Stomach (tissue), 19 donors: Measurements from ENCODE around the gene DRD3. TPM values are rescaled to one million over a fixed set of nuclear protein-coding genes. Genes with fewer than 3 reads are reported as not detected.

Experiments
- DNase-seq, 2 donors: peaks; one replicate each; pipeline versions ENCODE4 v3.0.0 to v3.0.0-alpha.2; 2013 to 2019
- H3K27ac ChIP-seq, 5 donors: fragments of 200-600 bp in 4 of 5; sonication (generic) in 4 of 5; one replicate each; pipeline ENCODE4 v1.5.1; 2013 to 2019; ENCODE audit warnings: mild to moderate bottlenecking in 1 of 5, moderate library complexity in 1 of 5
- H3K27me3 ChIP-seq, 3 donors: fragments of 200-600 bp; sonication (generic); one replicate each; pipeline ENCODE4 v1.5.1; 2017 to 2019; ENCODE audit warnings: mixed run types in 1 of 3
- H3K36me3 ChIP-seq, 4 donors: fragments of 200-600 bp; sonication (generic); 1 replicate in 3 of 4; 2 replicates in 1 of 4; pipeline ENCODE4 v1.5.1; 2016 to 2019
- H3K4me1 ChIP-seq, 4 donors: fragments of 200-600 bp; sonication (generic); one replicate each; pipeline ENCODE4 v1.5.1; 2016 to 2019
- H3K4me3 ChIP-seq, 4 donors: fragments of 200-600 bp; sonication (generic) in 3 of 4; one replicate each; pipeline ENCODE4 v1.5.1; 2016 to 2019; ENCODE audit warnings: mild to moderate bottlenecking in 1 of 4
- H3K9me3 ChIP-seq, 4 donors: fragments of 200-600 bp; sonication (generic); one replicate each; pipeline ENCODE4 v1.5.1; 2016 to 2019
- EP300 ChIP-seq: sonication (generic); formaldehyde crosslinking; IDR thresholded peaks from one replicate; pipeline ENCODE4 v1.6.1; 2017; ENCODE audit warnings: antibody characterized with exemption
- POLR2A ChIP-seq, 4 donors: fragments of 450-650 bp; IDR thresholded peaks; one replicate each; pipeline ENCODE4 v1.6.1; 2016; ENCODE audit warnings: antibody characterized with exemption in 4 of 4, control low read depth in 2 of 4, mild to moderate bottlenecking in 1 of 4, moderate library complexity in 1 of 4
- POLR2AphosphoS5 ChIP-seq, 3 donors: sonication (generic); formaldehyde crosslinking; IDR thresholded peaks; one replicate each; pipeline ENCODE4 v1.6.1; 2016; ENCODE audit warnings: antibody characterized with exemption in 3 of 3
- WGBS, 5 donors: extraction: QIAGEN DNeasy Blood & Tissue Kit in 3 of 5; methylation state at CpG; one replicate each; pipeline versions ENCODE4 v1.1.5 to v1.1.7; 2013 to 2018; 5-methylcytosine and 5-hydroxymethylcytosine counted together
- intact Hi-C: fragments of 100-400 bp; cut with DNase I; formaldehyde crosslinking; loops from one replicate; pipeline ENCODE4 v1.15.1; 2023; ENCODE audit warnings: low total_unique reads
- long read RNA-seq, 10 donors: transcript quantifications; one replicate each; lab custom pipeline, GENCODE V29; 2026
- polyA plus RNA-seq, 3 donors: library from polyadenylated mRNA; stranded (reverse); fragments of 200-250 nt; gene quantifications; one replicate each; pipeline ENCODE4 v1.2.3, GENCODE V29; 2013
- total RNA-seq, 5 donors: library from RNA; depleted of rRNA; stranded (reverse); fragments of >200 nt; gene quantifications; one replicate each; pipeline versions ENCODE4 v1.1.0 to v1.2.3, GENCODE V29; 2014 to 2016
- TF ChIP-seq, protein P1 (sequence below), 7 experiments: fragments of 450-650 bp in 4 of 7; fragments of 200-600 bp in 3 of 7; sonication (generic) in 3 of 7; IDR thresholded peaks; one replicate each; pipeline ENCODE4 v1.5.1; 2016 to 2019; ENCODE audit warnings: antibody characterized with exemption in 7 of 7, control low read depth in 2 of 7, mild to moderate bottlenecking in 1 of 7
- donor health status: healthy with polysubstance abuse.
- donor health status: Bipolar disorder and iron deficiency.
- donor health status: healthy.

The DRD3 gene
- total RNA-seq (not detected), polyA plus RNA-seq (not detected)
- long read RNA-seq, donor 1, result 0 reads
- long read RNA-seq, donor 2, result 0 reads
- long read RNA-seq, donor 3, result 0 reads
- long read RNA-seq, donor 4, result 0 reads
- long read RNA-seq, donor 5, result 0 reads
- long read RNA-seq, donor 6, result 0 reads
- long read RNA-seq, donor 7, result 0 reads
- long read RNA-seq, donor 8, result 0 reads
- long read RNA-seq, donor 9, result 0 reads
- long read RNA-seq, donor 10, result 0 reads

DNA sequence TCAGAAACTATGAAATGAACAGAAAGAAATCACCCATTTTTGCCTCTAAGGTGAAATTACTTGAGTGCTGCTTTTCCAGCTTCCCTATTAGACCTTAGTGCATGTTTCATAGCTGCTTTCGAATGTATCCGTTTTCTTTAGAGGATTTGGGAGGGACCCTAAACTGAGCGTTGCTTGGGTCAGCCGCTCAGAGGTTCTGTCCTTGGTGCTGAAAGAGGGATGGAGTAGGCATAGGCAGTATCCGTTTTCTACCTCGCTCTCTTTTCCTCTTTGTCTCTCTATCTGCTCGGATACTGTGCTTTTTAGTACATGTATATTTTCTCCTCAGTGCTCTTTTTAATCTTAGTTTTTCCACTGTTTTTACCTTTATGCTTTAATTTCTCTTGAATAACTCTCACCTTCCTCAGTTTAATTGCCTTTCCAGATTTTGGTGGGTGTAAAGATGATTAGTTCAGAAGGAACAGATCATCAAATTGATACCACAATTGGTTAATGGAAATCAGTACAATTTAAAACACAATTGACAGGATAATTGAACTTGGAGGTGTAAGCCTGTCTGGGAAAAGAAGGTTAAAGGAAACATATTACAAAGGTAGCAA, at the start of gene DRD3:
TSS of gene DRD3 (minus strand) at position 283 of the 599 bp plus-strand sequence. CDS start 7,060 bp downstream, outside the sequence.
- H3K4me1 ChIP-seq, result no peaks in the 10 kb centered on the region
- 6 to 13% (median 10%) methylated on average over 7 of the region's 7 CpGs for WGBS, 5 donors
- intact Hi-C loops, result no loop called here
- H3K27ac ChIP-seq, result no peak within 1 kb of the TSS
- no peaks in the 10 kb centered on the region for H3K9me3 ChIP-seq
- no peak within 1 kb of the TSS for H3K4me3 ChIP-seq
- H3K36me3 ChIP-seq, result no peaks in the 10 kb centered on the region
- TF ChIP-seq POLR2AphosphoS5 (IDR thresholded peaks at IDR 0.05) (no peak), POLR2A (IDR thresholded peaks at IDR 0.05) (no peak), EP300 (no peak)
- TF ChIP-seq, protein P1, sequence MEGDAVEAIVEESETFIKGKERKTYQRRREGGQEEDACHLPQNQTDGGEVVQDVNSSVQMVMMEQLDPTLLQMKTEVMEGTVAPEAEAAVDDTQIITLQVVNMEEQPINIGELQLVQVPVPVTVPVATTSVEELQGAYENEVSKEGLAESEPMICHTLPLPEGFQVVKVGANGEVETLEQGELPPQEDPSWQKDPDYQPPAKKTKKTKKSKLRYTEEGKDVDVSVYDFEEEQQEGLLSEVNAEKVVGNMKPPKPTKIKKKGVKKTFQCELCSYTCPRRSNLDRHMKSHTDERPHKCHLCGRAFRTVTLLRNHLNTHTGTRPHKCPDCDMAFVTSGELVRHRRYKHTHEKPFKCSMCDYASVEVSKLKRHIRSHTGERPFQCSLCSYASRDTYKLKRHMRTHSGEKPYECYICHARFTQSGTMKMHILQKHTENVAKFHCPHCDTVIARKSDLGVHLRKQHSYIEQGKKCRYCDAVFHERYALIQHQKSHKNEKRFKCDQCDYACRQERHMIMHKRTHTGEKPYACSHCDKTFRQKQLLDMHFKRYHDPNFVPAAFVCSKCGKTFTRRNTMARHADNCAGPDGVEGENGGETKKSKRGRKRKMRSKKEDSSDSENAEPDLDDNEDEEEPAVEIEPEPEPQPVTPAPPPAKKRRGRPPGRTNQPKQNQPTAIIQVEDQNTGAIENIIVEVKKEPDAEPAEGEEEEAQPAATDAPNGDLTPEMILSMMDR (IDR thresholded peaks at IDR 0.05), result no peak
- peak in 1 of 2 donors; percentile 75 for DNase-seq
- peaks cover 0 to 3% (median 0%) of the 10 kb centered on the region in 3 donors for H3K27me3 ChIP-seq

DNA sequence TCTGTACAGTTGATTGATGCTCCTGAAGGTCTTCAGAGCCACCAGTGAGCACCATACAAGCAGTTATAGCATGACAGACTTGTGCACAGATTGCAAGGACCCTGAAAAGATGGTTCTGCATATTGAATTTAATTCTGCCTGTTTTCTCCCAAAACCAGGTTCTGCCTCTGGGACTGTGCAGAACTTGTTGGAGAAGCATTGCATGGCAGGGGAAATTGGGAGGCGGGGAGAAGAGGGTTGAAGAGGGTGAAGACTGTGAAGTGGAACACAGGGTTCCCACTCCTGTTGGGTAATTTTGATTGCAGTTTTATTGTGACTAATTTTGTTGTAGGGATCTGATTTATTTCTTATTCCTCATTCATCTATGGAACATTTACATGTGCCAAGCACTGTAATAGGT, 48.2 kb upstream of the DRD3 start:
- no peaks in the 10 kb centered on the region for H3K36me3 ChIP-seq
- peaks cover 8 to 22% (median 16%) of the 10 kb centered on the region in 4 donors for H3K9me3 ChIP-seq
- H3K27ac ChIP-seq, result no peak overlapping the region
- WGBS, 5 donors, result 75 to 98% (median 90%) methylated on average over 1 of the region's 1 CpG
- no peaks in the 10 kb centered on the region for H3K27me3 ChIP-seq
- no peak for TF ChIP-seq POLR2AphosphoS5 (IDR thresholded peaks at IDR 0.05)
- TF ChIP-seq, protein P1 (IDR thresholded peaks at IDR 0.05), result no peak
- TF ChIP-seq EP300, result no peak
- no peak for TF ChIP-seq POLR2A (IDR thresholded peaks at IDR 0.05)
- no peak for DNase-seq
- intact Hi-C loops, result no loop called here
- no peaks in the 10 kb centered on the region for H3K4me1 ChIP-seq
- H3K4me3 ChIP-seq, result no peak overlapping the region

DNA sequence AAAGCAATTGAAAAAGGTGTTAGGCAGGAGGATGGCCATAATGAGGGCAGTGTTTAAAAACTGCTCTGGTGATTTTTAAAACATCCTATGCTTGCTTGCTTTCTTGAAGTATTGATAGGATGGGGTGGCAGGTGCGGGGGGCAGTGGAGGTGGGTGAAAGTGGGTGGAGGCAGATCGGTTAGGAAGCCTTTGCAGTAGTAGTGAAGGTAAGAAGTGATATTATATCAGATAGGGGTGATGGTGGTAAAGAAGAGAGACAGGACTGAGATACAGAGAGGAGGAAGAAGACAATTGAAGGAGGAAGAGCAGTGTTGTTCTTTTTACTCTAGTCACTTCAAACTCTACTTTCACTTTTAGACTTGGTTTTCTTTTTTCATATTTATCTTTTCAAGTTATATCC, 47.5 kb upstream of the DRD3 start:
- no peak overlapping the region for H3K4me3 ChIP-seq
- no peaks in the 10 kb centered on the region for H3K36me3 ChIP-seq
- intact Hi-C loops, result no loop called here
- no peaks in the 10 kb centered on the region for H3K4me1 ChIP-seq
- TF ChIP-seq POLR2A (IDR thresholded peaks at IDR 0.05), result no peak
- TF ChIP-seq POLR2AphosphoS5 (IDR thresholded peaks at IDR 0.05), result no peak
- TF ChIP-seq, protein P1 (IDR thresholded peaks at IDR 0.05), result no peak
- no peak for TF ChIP-seq EP300
- WGBS, 5 donors, result 73 to 88% (median 83%) methylated on average over 2 of the region's 2 CpGs
- peak overlapping the region in 1 of 5 donors; percentile 20 for H3K27ac ChIP-seq
- DNase-seq, result no peak
- peaks cover 8 to 22% (median 16%) of the 10 kb centered on the region in 4 donors for H3K9me3 ChIP-seq
- H3K27me3 ChIP-seq, result no peaks in the 10 kb centered on the region

DNA sequence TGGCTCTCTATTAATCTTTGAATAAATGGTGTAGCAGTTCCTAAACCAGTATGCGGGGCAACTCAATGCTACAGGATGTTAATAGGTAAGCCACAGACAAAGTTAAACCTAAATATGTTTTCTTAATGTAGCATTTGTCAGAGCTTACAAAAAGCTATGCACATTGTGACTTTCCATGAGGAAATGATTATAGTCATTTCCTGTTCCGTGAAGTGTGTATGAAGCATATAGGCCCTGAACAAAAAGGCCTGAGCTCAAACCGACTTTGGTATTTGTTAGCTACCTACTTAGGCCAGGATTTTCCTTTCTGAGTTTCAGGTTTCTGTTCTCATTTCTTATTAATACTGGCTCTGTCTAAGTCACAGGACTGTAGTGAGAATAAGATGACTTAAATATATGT, 44.3 kb upstream of the DRD3 start:
- Histone ChIP-seq H3K4me1 (no peaks in the 10 kb centered on the region), H3K27me3 (no peaks in the 10 kb centered on the region), H3K27ac (peak overlapping the region in 3 of 5 donors; percentile 11 to 50 (median 27)), H3K4me3 (no peak overlapping the region), H3K36me3 (no peaks in the 10 kb centered on the region), H3K9me3 (peaks cover 8 to 22% (median 16%) of the 10 kb centered on the region in 4 donors)
- intact Hi-C loops, result no loop called here
- TF ChIP-seq, protein P1 (IDR thresholded peaks at IDR 0.05), result no peak
- TF ChIP-seq POLR2A (IDR thresholded peaks at IDR 0.05) (no peak), EP300 (no peak), POLR2AphosphoS5 (IDR thresholded peaks at IDR 0.05) (no peak)
- DNase-seq, result peak in 1 of 2 donors; percentile 23
- 60 to 80% (median 77%) methylated on average over 3 of the region's 3 CpGs for WGBS, 5 donors
